Measurements from ENCODE around the gene DKC1.

DNA sequence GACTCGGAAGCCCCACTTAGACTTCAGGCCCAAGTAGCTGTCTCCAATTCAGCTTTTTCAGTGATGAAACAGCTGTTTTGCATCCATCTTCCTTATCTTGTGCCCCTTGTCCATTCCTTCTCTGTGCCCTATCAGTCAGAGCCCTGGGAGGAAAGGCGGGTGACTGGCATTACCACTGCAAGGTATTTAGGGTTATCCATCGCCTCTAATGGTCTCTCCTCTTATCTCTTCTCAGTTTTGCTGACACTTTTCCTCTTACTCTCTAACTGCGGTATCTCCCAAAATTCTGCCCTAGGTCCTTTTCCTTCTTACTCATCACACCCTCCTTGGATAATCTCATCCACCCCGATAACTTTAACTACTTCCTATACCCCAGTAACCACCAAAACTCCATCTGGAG is 25.5 kb upstream of the DKC1 start:
- TF ChIP-seq EZH2 (IDR thresholded peaks at IDR 0.05) (no peak), CBX3 (IDR thresholded peaks at IDR 0.05; ENCODE audit: low read depth) (no peak), EZH2phosphoT487 (IDR thresholded peaks at IDR 0.05; ENCODE audit: borderline replicate concordance) (no peak), POLR2A (IDR thresholded peaks at IDR 0.05; ENCODE audit: borderline replicate concordance, extremely low read depth, insufficient read depth, insufficient read length) (no peak)
- TF ChIP-seq, protein P1, sequence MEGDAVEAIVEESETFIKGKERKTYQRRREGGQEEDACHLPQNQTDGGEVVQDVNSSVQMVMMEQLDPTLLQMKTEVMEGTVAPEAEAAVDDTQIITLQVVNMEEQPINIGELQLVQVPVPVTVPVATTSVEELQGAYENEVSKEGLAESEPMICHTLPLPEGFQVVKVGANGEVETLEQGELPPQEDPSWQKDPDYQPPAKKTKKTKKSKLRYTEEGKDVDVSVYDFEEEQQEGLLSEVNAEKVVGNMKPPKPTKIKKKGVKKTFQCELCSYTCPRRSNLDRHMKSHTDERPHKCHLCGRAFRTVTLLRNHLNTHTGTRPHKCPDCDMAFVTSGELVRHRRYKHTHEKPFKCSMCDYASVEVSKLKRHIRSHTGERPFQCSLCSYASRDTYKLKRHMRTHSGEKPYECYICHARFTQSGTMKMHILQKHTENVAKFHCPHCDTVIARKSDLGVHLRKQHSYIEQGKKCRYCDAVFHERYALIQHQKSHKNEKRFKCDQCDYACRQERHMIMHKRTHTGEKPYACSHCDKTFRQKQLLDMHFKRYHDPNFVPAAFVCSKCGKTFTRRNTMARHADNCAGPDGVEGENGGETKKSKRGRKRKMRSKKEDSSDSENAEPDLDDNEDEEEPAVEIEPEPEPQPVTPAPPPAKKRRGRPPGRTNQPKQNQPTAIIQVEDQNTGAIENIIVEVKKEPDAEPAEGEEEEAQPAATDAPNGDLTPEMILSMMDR (IDR thresholded peaks at IDR 0.05 in 2 of 3, conservative IDR thresholded peaks at IDR 0.05 in 1 of 3; ENCODE audit: borderline replicate concordance in 1 of 3, insufficient read depth in 1 of 3, low read depth in 2 of 3, low read length in 2 of 3), result no peak

All from HCT116 (cell line).